BLaER1 treated with 17β-estradiol and CSF1 and Interleukin-3, amounts not matched to agents 10 nM and 100 nM (cell line): ENCODE results near the gene EIF2B2.
A peak's percentile ranks its signal among the peaks of the same experiment; 100 is the strongest.

ENCODE experiments used
- H3K27ac ChIP-seq, 11 experiments: shearing (Covaris generic); formaldehyde crosslinking; 2 replicates each; pipeline ENCODE4 v1.8.1; 2022
- H3K27me3 ChIP-seq, 11 experiments: shearing (Covaris generic); formaldehyde crosslinking; 2 replicates each; pipeline ENCODE4 v1.8.1; 2022
- H3K36me3 ChIP-seq, 11 experiments: shearing (Covaris generic); formaldehyde crosslinking; 2 replicates each; pipeline ENCODE4 v1.8.1; 2022
- H3K4me1 ChIP-seq, 10 experiments: shearing (Covaris generic); formaldehyde crosslinking; 2 replicates each; pipeline ENCODE4 v1.8.1; 2022
- H3K4me2 ChIP-seq, 11 experiments: shearing (Covaris generic); formaldehyde crosslinking; 2 replicates each; pipeline ENCODE4 v1.8.1; 2022
- H3K4me3 ChIP-seq, 10 experiments: shearing (Covaris generic); formaldehyde crosslinking; 2 replicates each; pipeline ENCODE4 v1.8.1; 2022
- H3K9ac ChIP-seq, 11 experiments: shearing (Covaris generic); formaldehyde crosslinking; 2 replicates each; pipeline ENCODE4 v1.8.1; 2022
- H3K9me3 ChIP-seq, 11 experiments: shearing (Covaris generic); formaldehyde crosslinking; replicated peaks in 1 of 11; 2 replicates each; pipeline ENCODE4 v1.8.1; 2022
- H4K20me1 ChIP-seq, 11 experiments: shearing (Covaris generic); formaldehyde crosslinking; 2 replicates each; pipeline ENCODE4 v1.8.1; 2022
- Cebpa-rat ChIP-seq, 11 experiments: shearing (Covaris generic); IDR thresholded peaks; 2 replicates each; pipeline ENCODE4 v1.8.1; 2022

The EIF2B2 gene

DNA sequence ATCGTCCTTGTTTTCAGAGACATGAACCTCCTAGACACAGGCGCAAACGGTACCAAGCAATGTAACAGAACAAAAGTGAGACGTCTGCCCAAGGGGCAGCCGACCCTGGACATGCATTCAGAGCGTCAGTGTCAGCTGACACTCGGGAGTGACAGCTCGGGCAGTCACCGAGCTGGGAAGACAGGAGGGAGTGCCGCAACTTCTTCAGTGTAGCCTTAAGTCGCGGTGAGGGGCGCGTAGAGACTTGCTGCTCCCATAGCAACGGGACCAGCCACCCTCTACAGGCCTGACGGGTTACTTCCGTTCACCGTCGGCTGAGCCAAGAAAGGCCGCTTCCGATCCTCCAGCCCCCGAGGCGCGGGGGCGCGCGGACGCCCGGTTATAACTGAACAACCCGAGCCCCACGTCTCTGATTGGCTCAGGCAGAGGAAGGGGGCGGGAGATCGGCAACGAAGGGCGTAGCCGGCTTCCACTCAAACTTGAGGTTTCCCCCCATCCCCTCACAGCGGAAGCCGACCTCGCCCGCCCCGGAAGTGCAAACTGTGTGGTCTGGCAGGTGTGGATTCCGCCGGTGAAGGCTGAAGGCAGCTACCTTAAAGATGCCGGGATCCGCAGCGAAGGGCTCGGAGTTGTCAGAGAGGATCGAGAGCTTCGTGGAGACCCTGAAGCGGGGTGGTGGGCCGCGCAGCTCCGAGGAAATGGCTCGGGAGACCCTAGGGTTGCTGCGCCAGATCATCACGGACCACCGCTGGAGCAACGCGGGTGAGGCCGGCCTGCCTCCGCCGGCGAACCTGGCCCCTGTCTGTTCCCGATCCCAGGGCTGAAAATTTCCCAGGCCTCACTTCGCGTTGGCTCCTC, at the start of gene EIF2B2:
Gene EIF2B2 (plus strand): TSS at position 530 of the 858 bp plus-strand sequence. CDS start 70 bp downstream, at position 600.
- TF ChIP-seq Cebpa-rat (IDR thresholded peaks at IDR 0.05) = no peak
- peak within 1 kb of the TSS; percentile 78 to 90 (median 85) for H3K9ac ChIP-seq
- peaks cover 21 to 31% (median 27%) of the 10 kb centered on the region in 10 experiments for H3K4me1 ChIP-seq
- H3K4me2 ChIP-seq = peak within 1 kb of the TSS; percentile 87 to 98 (median 96)
- H3K27ac ChIP-seq = peak within 1 kb of the TSS; percentile 78 to 89 (median 82)
- H4K20me1 ChIP-seq = peaks cover 0 to 11% (median 0%) of the 10 kb centered on the region in 11 experiments; a peak in 2 of 22 replicates
- H3K27me3 ChIP-seq = no peaks in the 10 kb centered on the region
- peak within 1 kb of the TSS; percentile 78 to 94 (median 85) for H3K4me3 ChIP-seq
- H3K36me3 ChIP-seq = peaks cover 29 to 36% (median 31%) of the 10 kb centered on the region in 11 experiments
- H3K9me3 ChIP-seq = peaks cover 0 to 13% (median 10%) of the 10 kb centered on the region in 11 experiments; a peak in 14 of 22 replicates

DNA sequence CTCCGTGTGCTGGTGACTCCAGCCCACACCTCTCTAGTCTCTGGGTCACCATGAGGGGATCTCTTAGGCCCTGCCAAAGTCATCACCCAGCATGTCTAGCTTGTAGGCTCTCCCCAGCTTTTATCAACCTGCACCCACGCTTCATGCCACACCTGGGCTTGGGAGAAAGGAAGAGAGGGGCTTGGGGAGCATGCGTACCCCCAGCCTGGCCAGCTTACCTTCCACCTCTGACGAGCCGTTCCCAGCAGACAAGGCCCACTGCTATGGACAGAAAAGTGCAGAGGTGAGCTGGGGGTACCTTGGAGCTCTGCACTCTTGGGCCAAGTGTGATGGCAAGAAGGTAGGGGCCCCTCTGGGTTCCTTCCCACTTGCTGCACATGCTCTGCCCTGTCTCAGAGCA, 49.0 kb upstream of the EIF2B2 start:
- peaks cover 27 to 49% (median 40%) of the 10 kb centered on the region in 10 experiments for H3K4me1 ChIP-seq
- no peak overlapping the region; a peak in 1 of 22 replicates for H3K9ac ChIP-seq

DNA sequence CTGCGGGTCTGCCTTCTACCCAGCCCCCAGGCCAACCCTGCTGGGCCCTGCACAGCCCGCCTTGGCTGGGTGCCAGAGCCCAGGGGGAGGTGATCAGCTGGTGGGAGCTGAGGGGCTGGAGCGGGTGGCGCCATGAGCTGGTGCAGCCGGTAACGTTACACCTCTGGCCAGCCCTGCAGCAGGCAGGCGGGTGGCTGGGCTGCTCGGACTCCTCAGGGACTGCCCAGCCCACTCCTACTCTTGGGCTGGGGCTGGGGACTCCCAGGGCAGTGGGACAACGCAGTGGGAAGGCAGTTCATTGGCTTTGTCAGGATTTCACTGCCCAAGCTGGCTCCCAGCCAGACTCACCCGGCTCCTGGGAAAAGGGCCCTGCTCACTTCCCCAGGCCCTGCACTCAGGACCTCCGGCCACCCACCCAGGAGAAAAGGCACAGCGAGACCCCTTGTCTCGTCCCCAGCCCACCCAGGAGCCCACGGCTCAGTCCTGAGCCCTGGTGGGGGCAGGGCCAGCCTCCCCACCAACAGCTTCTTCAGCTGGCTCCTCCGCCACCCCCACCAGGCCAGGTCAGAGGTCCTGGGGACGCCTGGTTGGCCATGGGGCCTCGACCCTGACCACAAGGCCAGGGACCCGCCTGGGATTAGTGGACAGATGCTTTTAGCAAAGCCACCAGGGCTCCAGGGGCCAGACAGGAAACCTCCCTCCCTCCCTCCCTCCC, 48.3 kb upstream of the EIF2B2 start:
- no peak for TF ChIP-seq Cebpa-rat (IDR thresholded peaks at IDR 0.05)
- H3K9ac ChIP-seq = peak overlapping the region in 6 of 11 experiments; percentile 11 to 67 (median 53); a peak in 5 of 22 replicates
- H3K4me3 ChIP-seq = peak overlapping the region in 4 of 10 experiments; percentile 14 to 58 (median 50); a peak in 6 of 20 replicates
- no peak overlapping the region for H3K27ac ChIP-seq
- no peaks in the 10 kb centered on the region for H3K36me3 ChIP-seq
- no peaks in the 10 kb centered on the region; a peak in 1 of 22 replicates for H4K20me1 ChIP-seq
- peaks cover 29 to 51% (median 40%) of the 10 kb centered on the region in 10 experiments for H3K4me1 ChIP-seq
- H3K9me3 ChIP-seq = no peaks in the 10 kb centered on the region
- H3K27me3 ChIP-seq = peaks cover 11 to 26% (median 17%) of the 10 kb centered on the region in 11 experiments
- H3K4me2 ChIP-seq = peak overlapping the region; percentile 68 to 97 (median 94)

More for the DNA sequence above, 49.0 kb upstream of the EIF2B2 start:
- H3K27me3 ChIP-seq = peaks cover 11 to 26% (median 17%) of the 10 kb centered on the region in 11 experiments
- no peaks in the 10 kb centered on the region for H3K36me3 ChIP-seq
- no peak for TF ChIP-seq Cebpa-rat (IDR thresholded peaks at IDR 0.05)
- no peak overlapping the region for H3K27ac ChIP-seq
- no peak overlapping the region for H3K4me3 ChIP-seq
- peak overlapping the region in 10 of 11 experiments; percentile 68 to 97 (median 94); a peak in 18 of 22 replicates for H3K4me2 ChIP-seq
- H4K20me1 ChIP-seq = no peaks in the 10 kb centered on the region; a peak in 1 of 22 replicates
- H3K9me3 ChIP-seq = no peaks in the 10 kb centered on the region

DNA sequence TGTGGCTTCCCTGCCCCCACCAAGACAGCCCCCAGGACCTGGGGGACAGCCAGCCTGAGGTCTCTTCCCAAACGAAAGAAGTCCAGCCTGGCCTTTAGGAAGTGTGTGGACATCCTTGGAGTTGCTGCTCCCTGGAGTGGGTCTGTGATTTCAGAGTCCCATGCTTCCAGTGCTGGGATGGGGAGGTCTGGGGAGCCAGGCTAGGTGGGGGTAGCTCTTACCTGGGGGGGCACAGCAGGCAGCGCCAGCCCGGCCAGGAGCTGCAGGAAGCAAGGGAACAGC, 47.8 kb upstream of the EIF2B2 start:
- H3K36me3 ChIP-seq = no peaks in the 10 kb centered on the region
- no peaks in the 10 kb centered on the region; a peak in 1 of 22 replicates for H4K20me1 ChIP-seq
- no peak overlapping the region; a peak in 1 of 22 replicates for H3K27ac ChIP-seq
- H3K4me2 ChIP-seq = peak overlapping the region; percentile 90 to 97 (median 94)
- H3K9ac ChIP-seq = peak overlapping the region; percentile 39 to 67 (median 61); a peak in 17 of 22 replicates
- no peaks in the 10 kb centered on the region for H3K9me3 ChIP-seq
- TF ChIP-seq Cebpa-rat (IDR thresholded peaks at IDR 0.05) = no peak
- peaks cover 11 to 26% (median 17%) of the 10 kb centered on the region in 11 experiments for H3K27me3 ChIP-seq
- H3K4me1 ChIP-seq = peaks cover 34 to 56% (median 43%) of the 10 kb centered on the region in 10 experiments
- peak overlapping the region; percentile 49 to 69 (median 58) for H3K4me3 ChIP-seq

DNA sequence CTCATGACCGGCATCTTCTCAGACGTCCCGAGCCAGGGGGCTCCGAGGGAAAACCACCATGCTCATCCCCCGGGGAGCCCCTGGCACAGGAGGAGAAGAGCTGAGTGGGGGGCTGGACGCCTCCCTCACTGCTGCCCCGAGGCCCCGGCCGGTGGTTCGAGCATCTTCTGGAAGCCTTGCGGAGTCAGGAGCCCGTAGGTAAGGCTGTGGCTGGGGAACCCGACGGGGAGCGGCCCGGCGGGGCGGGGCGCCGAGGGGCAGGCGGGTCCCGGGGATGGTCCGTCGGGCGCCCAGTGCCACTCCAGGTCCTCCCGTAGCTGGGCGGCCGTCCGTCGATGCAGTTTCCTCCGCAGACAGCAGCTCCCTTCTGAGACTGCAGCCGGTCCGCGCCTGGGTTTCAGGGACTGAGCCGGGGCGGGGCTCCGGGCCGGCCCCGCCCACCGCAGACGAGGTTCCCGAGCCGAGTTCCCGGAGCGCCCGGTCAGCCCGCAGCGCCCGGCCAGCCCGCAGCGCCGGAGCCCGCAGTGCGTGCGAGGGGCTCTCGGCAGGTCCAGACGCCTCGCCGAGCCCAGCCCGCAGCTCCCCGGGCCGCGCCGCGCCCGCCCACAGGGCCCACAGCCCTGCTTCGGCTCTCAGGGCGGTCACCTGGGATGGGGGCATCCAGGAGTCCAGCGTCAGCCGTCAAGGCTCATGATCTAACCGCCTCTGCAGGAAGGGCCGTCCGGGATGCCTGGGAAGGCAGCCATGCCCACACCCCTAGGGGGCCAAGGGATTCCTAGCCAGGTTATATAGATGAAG, 47.3 kb upstream of the EIF2B2 start, which contains the start of gene PGF:
Gene PGF (minus strand): TSS at position 369 of the 798 bp plus-strand sequence. CDS start 355 bp downstream, at position 14.
- Histone ChIP-seq H3K4me1 (peaks cover 37 to 56% (median 45%) of the 10 kb centered on the region in 10 experiments), H3K36me3 (no peaks in the 10 kb centered on the region), H3K4me2 (peak within 1 kb of the TSS; percentile 90 to 97 (median 94)), H3K27me3 (peaks cover 11 to 26% (median 17%) of the 10 kb centered on the region in 11 experiments), H4K20me1 (no peaks in the 10 kb centered on the region; a peak in 1 of 22 replicates), H3K9me3 (no peaks in the 10 kb centered on the region), H3K27ac (peak within 1 kb of the TSS in 1 of 11 experiments; percentile 8; a peak in 2 of 22 replicates), H3K4me3 (peak within 1 kb of the TSS; percentile 49 to 69 (median 58)), H3K9ac (peak within 1 kb of the TSS; percentile 39 to 67 (median 61); a peak in 19 of 22 replicates)
- no peak for TF ChIP-seq Cebpa-rat (IDR thresholded peaks at IDR 0.05)

DNA sequence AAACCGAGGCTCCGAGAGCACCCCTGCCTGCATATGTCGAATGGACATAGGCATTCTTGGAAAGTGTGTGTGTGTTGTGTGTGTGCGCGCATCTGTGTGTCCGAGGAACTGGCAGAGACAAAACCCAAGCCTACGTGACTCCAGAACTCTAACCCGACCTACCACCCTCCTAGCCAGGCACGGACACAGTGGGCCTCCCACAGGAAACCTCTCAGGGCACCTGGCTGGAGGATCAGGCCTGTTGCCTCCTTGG, 46.8 kb upstream of the EIF2B2 start:
- peaks cover 37 to 56% (median 44%) of the 10 kb centered on the region in 10 experiments for H3K4me1 ChIP-seq
- H3K36me3 ChIP-seq = no peaks in the 10 kb centered on the region
- peak overlapping the region; percentile 90 to 97 (median 94); a peak in 16 of 22 replicates for H3K4me2 ChIP-seq
- H3K9me3 ChIP-seq = no peaks in the 10 kb centered on the region
- peaks cover 11 to 26% (median 17%) of the 10 kb centered on the region in 11 experiments for H3K27me3 ChIP-seq
- H3K9ac ChIP-seq = no peak overlapping the region; a peak in 1 of 22 replicates
- H3K27ac ChIP-seq = no peak overlapping the region
- no peak overlapping the region for H3K4me3 ChIP-seq
- H4K20me1 ChIP-seq = no peaks in the 10 kb centered on the region; a peak in 1 of 22 replicates
- TF ChIP-seq Cebpa-rat (IDR thresholded peaks at IDR 0.05) = no peak

DNA sequence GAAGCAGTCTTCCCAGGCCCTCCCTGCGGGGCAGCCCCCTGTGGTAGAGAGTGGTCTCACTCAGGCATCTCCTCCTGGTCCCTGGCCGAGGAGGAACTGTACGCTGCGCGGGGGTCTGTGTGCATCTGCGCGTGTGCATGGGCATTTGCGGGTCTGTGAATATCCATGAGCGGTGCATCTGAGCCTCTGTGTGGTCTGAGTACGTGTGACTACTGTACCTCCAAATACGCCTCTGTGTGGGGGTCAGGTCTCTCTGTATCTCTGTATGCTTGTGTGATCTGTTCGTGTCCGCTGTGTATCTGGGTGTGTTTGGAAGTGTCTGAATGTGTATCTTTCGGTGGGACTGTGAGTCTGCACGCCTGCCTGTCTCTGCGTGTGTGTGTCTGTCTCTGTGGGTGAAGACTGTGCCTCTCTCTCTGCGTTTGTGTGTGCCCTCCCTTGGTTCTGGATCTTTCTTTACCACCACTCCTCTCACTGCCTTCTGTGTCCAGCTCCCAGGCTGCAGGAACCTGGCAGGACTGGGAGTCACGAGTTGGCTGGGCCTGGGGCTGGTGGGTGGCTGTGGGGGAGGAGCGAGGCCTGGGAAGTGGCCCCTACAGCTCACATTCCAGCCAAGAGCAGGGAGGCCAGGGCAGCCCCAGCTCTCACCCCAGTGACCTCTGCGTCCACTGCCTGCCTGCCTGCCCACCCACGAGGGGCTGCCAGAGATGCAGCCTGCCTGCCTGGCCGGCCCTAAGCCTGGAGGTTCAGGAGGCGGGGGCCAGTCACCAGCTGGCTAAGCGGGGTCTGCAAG, 46.2 kb upstream of the EIF2B2 start:
- TF ChIP-seq Cebpa-rat (IDR thresholded peaks at IDR 0.05) = no peak
- Histone ChIP-seq H3K36me3 (no peaks in the 10 kb centered on the region), H3K4me1 (peaks cover 34 to 51% (median 40%) of the 10 kb centered on the region in 10 experiments), H3K4me2 (no peak overlapping the region), H4K20me1 (no peaks in the 10 kb centered on the region; a peak in 1 of 22 replicates), H3K27me3 (peaks cover 11 to 26% (median 17%) of the 10 kb centered on the region in 11 experiments), H3K4me3 (no peak overlapping the region), H3K9me3 (no peaks in the 10 kb centered on the region), H3K9ac (no peak overlapping the region), H3K27ac (no peak overlapping the region)
